ENCODE data around the gene SORBS2.

Gene SORBS2

DNA sequence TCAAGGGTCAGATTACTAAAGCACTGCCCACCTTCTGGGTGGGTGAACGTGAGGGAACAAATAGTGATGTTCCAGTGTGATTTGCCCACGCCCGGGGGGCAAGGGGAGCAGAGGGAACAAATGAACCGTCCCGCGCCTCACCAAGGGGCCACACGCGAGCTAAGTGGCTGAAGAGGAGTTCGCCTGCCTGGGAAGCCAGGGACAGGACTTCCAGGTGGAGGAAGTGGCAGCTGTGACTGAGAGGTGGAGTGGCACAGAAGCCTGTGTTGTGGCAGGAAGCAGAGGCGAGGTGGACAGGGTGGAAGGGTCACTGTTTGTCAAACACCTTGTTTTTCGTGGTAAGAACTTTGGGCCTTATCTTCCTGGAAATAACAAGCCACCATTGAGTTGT lies 9.0 kb upstream of the SORBS2 start:
- H3K27ac ChIP-seq = peak overlapping the region; percentile 95
- TF ChIP-seq, protein P1, sequence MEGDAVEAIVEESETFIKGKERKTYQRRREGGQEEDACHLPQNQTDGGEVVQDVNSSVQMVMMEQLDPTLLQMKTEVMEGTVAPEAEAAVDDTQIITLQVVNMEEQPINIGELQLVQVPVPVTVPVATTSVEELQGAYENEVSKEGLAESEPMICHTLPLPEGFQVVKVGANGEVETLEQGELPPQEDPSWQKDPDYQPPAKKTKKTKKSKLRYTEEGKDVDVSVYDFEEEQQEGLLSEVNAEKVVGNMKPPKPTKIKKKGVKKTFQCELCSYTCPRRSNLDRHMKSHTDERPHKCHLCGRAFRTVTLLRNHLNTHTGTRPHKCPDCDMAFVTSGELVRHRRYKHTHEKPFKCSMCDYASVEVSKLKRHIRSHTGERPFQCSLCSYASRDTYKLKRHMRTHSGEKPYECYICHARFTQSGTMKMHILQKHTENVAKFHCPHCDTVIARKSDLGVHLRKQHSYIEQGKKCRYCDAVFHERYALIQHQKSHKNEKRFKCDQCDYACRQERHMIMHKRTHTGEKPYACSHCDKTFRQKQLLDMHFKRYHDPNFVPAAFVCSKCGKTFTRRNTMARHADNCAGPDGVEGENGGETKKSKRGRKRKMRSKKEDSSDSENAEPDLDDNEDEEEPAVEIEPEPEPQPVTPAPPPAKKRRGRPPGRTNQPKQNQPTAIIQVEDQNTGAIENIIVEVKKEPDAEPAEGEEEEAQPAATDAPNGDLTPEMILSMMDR (conservative IDR thresholded peaks at IDR 0.05) = no peak

DNA sequence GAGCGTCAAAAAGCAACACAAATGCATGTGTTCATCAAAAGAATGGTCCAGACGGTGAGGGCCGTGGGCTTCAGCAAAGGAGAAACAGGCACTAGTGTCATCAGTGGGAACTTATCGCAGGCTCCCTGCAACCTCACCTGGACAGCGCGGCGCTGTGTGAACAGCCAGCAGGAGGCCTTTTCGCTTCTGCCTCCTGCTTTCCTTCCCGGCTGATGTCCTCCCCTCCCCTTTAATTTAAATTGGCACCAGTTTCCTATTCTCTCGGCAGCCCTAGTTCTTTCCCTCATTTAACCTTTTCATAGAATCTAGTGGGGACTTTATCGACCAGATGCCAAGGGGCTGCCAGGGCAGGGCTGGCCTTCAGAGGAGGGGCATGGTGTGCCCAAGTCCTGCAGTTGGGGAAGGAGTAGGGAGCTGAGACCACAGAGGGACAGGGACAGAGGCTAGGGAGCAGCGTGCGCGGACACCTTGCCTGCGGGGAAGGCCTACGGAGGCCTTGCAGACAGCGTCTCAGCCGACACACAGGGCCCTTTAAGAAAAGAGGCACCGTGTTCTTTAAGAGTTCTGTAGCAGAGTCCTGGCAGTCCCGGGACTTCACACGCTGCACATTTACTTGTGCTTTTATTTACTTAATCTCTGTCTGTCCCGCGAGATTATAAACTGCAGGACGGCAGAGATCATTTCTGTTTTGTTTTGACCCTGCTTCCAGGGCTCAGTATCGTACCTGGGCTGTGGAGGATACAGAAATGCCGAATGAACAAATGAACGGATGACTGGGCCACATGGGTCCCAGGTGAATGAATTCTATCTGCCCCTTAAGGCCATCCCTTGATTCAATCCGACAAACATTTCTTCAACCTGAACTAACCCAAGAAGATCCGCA lies 8.4 kb upstream of the SORBS2 start:
- TF ChIP-seq, protein P1 (conservative IDR thresholded peaks at IDR 0.05) = peak; percentile 69
- peak overlapping the region; percentile 95 for H3K27ac ChIP-seq

DNA sequence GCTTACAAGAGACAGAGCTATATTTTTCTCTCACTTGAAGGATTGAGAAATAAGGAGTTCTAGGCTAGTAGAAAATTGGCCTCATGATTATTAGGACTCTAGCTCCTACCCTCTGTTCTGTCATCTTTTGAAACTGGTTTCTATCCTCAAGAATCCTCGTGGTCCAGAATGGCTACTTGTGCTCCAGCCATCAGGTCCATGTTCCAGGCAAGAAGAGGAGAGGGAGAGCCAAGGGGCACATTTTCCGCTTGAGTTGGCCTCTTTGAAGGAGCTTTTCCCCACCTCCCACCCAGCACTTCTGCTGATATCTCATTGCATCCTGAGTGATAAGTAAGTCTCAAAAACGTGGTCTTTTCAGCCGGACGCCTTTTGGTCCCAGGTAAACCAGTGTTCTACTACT lies 7.2 kb upstream of the SORBS2 start:
- peak overlapping the region; percentile 95 for H3K27ac ChIP-seq
- TF ChIP-seq, protein P1 (conservative IDR thresholded peaks at IDR 0.05) = no peak

DNA sequence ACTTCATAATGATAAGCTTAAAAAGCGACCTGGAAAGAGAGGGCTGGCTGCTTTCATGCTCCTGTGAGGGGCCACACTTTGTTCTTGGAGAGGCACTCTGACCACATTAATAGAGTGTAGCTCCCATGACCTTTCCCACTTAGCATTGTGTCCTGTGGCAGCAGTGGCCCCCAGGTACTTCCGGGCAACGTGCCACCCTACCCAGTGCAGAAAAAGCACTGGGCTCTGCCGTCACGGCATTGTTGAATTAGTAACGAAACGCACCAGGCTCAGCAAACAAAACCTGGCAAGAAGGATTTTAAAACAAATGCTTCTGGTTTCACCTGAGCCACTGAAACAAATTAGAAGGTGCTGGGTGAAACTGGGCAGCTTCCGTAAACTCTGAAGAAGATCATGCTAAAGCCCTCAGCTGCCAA lies 5.4 kb upstream of the SORBS2 start:
- TF ChIP-seq, protein P1 (conservative IDR thresholded peaks at IDR 0.05) = no peak
- peak overlapping the region; percentile 95 for H3K27ac ChIP-seq

DNA sequence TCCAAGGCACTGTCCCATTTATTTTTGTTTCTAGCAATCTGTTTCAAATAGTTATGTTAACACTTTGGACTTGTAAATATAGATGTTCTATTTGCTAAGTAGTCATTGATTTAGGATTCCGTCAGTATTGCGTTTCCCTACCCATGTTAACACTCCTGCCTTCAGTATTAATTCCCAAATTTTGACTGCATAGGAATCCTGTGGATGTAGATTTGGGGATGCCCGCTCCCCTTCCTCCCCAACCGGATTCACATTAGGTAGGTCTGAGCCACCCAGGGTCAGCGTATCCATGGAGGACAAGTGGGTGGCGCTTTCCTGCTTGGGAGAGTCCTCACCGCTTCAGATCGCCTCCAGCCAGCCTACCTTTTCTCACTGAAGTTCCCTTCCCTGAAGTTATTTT lies 1.1 kb upstream of the SORBS2 start:
- TF ChIP-seq, protein P1 (conservative IDR thresholded peaks at IDR 0.05) = no peak
- H3K27ac ChIP-seq = peak overlapping the region; percentile 95

DNA sequence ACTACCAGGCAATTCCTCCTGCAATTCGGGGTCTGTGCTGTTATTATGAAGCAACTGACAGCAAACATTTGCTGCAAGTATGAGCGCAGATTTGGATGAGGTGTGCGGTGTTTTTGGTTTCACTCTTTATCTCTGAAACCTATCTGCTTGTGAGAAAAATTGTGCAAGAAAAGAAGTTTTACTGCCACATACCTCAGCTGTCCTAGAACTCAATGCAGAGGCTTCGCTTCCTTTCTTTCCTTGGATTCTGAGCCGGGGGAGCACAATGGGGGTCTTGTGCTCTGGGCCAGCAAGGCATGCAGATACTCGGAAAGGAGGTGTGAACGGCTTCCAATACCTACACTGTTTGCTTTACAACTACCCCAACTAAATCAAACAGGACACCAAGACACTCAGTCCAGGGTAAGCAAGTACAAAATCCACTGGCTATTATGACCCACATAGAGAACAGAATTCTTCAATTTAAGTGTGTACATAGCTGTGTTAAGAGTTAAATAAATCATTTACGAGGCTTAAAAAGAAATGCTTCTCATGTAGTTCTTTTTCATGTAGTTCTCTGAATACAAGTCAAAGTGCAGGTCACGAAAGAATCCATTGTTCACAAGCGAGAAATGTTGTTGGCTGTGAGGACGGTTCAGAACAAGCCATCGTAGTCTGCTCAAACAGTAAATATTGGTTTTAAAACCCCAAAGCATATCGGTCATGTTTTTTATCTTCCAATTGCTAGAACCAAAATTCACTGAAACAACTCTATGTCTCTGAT lies 1.1 kb downstream of the SORBS2 start:
- TF ChIP-seq, protein P1 (conservative IDR thresholded peaks at IDR 0.05) = no peak
- H3K27ac ChIP-seq = peak overlapping the region; percentile 95

DNA sequence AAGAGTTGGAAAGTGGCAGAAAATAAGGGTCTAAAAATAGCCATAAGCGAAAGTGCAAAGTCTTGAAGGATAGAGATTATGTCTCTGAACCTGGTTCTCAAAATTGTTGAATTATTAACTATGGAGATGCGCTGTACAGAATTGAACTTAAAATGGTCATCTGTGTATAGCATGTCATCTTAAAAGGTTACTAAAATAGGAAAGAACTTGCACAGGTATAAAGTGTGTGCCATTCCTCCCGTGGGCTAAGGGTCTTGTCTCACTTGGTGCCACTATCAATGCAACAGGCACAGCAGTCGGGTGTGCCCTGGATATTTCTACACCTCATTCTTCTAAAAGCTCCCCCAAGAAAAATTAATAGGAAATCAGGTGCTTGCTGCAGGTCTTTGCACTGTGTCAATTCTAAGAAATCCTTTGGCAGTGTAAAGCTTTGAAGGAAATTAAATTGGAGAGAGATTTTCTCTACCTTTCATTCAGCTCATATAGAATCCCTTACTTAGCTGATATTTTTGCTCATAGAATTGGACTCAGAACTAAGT lies 2.4 kb downstream of the SORBS2 start:
- peak overlapping the region; percentile 95 for H3K27ac ChIP-seq
- TF ChIP-seq, protein P1 (conservative IDR thresholded peaks at IDR 0.05) = no peak

All from VCaP (cell line).